Tibial nerve (tissue), 4 donors: ENCODE measurements around the gene TCF12. TPM values are rescaled to one million over a fixed set of nuclear protein-coding genes. Genes with fewer than 3 reads are reported as not detected.

ENCODE experiments used
- DNase-seq, 2 donors: peaks; one replicate each; pipeline ENCODE4 v3.0.0-alpha.2; 2019; ENCODE audit warnings: low spot score in 2 of 2
- H3K27ac ChIP-seq, 4 donors: fragments of 200-600 bp; sonication (generic) in 3 of 4; one replicate each; pipeline ENCODE4 v1.5.1; 2017 to 2019; ENCODE audit warnings: mild to moderate bottlenecking in 1 of 4
- H3K27me3 ChIP-seq, 2 donors: fragments of 200-600 bp; sonication (generic) in 1 of 2; one replicate each; pipeline versions ENCODE4 v1.5.1 to v1.6.0; 2017 to 2019
- H3K36me3 ChIP-seq, 3 donors: fragments of 200-600 bp; sonication (generic); one replicate each; pipeline ENCODE4 v1.5.1; 2018 to 2019
- H3K4me1 ChIP-seq, 4 donors: fragments of 200-600 bp; sonication (generic) in 3 of 4; one replicate each; pipeline ENCODE4 v1.5.1; 2017 to 2019
- H3K4me3 ChIP-seq, 4 donors: fragments of 200-600 bp; sonication (generic) in 3 of 4; one replicate each; pipeline ENCODE4 v1.5.1; 2017 to 2019; ENCODE audit warnings: mild to moderate bottlenecking in 1 of 4, moderate library complexity in 1 of 4
- H3K9me3 ChIP-seq, 4 donors: fragments of 200-600 bp; sonication (generic) in 3 of 4; one replicate each; pipeline ENCODE4 v1.5.1; 2017 to 2019
- CTCF ChIP-seq, 5 experiments: fragments of 200-600 bp in 3 of 5; fragments of 450-650 bp in 2 of 5; sonication (generic) in 3 of 5; IDR thresholded peaks; one replicate each; pipeline ENCODE4 v1.5.1; 2016 to 2019; ENCODE audit warnings: antibody characterized with exemption in 5 of 5, mild to moderate bottlenecking in 3 of 5, moderate library complexity in 2 of 5
- EP300 ChIP-seq, 2 donors: sonication (generic); formaldehyde crosslinking; IDR thresholded peaks; one replicate each; pipeline ENCODE4 v1.6.1; 2017; ENCODE audit warnings: antibody characterized with exemption in 2 of 2, mild to moderate bottlenecking in 1 of 2
- POLR2A ChIP-seq, 2 donors: fragments of 450-650 bp; IDR thresholded peaks; one replicate each; pipeline ENCODE4 v1.6.1; 2017; ENCODE audit warnings: antibody characterized with exemption in 2 of 2, mild to moderate bottlenecking in 2 of 2, moderate library complexity in 2 of 2
- WGBS, 2 donors: methylation state at CpG; one replicate each; pipeline ENCODE4 v1.1.5; 2018; 5-methylcytosine and 5-hydroxymethylcytosine counted together
- total RNA-seq, 4 donors: library from RNA; depleted of rRNA; stranded (reverse); fragments of >200 nt; gene quantifications; one replicate each; pipeline ENCODE4 v1.1.0, GENCODE V29; 2016

Gene TCF12
- total RNA-seq, 4 donors from 2014 or later: 117 to 181 (median 174) TPM

DNA sequence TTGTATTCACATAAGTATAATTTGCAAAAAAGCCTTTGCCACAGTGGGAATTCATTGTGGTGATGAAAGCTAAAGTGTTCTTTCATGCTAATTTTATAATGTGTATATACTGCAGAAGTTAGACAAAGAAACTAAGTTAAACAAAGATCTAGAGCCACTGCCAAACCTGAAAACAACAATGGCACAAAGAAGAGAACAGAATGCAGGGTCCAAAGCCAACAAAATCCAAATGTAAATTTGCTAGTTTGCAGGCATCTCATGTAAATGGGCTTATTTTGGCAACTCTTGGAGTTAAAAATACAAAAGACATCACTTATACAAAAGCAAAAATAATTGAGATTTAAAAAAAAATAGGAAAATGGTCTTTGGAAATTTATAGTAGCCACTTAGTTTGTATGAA, 123.0 kb downstream of the TCF12 start:
- peaks cover 0 to 25% (median 0%) of the 10 kb centered on the region in 4 donors for H3K4me1 ChIP-seq
- no peak for DNase-seq

GRCh38 chr15:57044072-57044702, 125.7 kb downstream of the TCF12 start:
- no peaks in the 10 kb centered on the region for H3K36me3 ChIP-seq
- no peak overlapping the region for H3K27ac ChIP-seq
- 74% methylated on average over 5 of the region's 5 CpGs for WGBS, 2 donors
- no peaks in the 10 kb centered on the region for H3K9me3 ChIP-seq
- H3K27me3 ChIP-seq: no peaks in the 10 kb centered on the region
- TF ChIP-seq POLR2A (IDR thresholded peaks at IDR 0.05) (no peak), CTCF (IDR thresholded peaks at IDR 0.05) (no peak), EP300 (IDR thresholded peaks at IDR 0.05) (no peak)
- peaks cover 0 to 20% (median 0%) of the 10 kb centered on the region in 4 donors for H3K4me1 ChIP-seq
- no peak for DNase-seq
- no peak overlapping the region for H3K4me3 ChIP-seq

More for the DNA sequence above, 123.0 kb downstream of the TCF12 start:
- H3K36me3 ChIP-seq: no peaks in the 10 kb centered on the region
- H3K4me3 ChIP-seq: no peak overlapping the region
- H3K27me3 ChIP-seq: no peaks in the 10 kb centered on the region
- H3K27ac ChIP-seq: no peak overlapping the region
- no peaks in the 10 kb centered on the region for H3K9me3 ChIP-seq
- TF ChIP-seq EP300 (IDR thresholded peaks at IDR 0.05) (no peak), POLR2A (IDR thresholded peaks at IDR 0.05) (no peak), CTCF (IDR thresholded peaks at IDR 0.05) (no peak)

DNA sequence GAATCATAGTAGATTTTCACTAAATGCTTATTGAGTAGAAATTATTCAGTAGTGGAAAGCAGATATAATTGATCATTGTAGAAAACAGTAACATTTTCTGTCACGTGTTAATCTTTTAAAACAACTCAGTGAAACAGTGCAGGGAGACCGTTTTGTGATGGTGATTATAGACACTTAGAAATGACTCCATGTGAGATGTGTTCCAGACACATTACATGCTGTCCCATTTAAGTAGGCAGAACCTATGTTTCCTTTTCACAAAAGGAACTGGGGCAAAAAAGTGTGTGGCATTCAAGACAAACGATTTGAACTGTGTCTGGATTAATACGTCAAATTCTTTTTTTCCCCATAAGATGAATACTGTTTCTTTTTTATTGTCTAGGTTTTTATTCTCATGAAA, 126.5 kb downstream of the TCF12 start:
- Histone ChIP-seq H3K36me3 (no peaks in the 10 kb centered on the region), H3K9me3 (no peaks in the 10 kb centered on the region), H3K4me3 (no peak overlapping the region), H3K27me3 (no peaks in the 10 kb centered on the region), H3K27ac (no peak overlapping the region), H3K4me1 (peaks cover 0 to 27% (median 0%) of the 10 kb centered on the region in 4 donors)
- no peak for DNase-seq
- 55 to 58% methylated on average over 4 of the region's 4 CpGs for WGBS, 2 donors
- no peak for TF ChIP-seq POLR2A (IDR thresholded peaks at IDR 0.05)
- TF ChIP-seq CTCF (IDR thresholded peaks at IDR 0.05): no peak
- no peak for TF ChIP-seq EP300 (IDR thresholded peaks at IDR 0.05)

DNA sequence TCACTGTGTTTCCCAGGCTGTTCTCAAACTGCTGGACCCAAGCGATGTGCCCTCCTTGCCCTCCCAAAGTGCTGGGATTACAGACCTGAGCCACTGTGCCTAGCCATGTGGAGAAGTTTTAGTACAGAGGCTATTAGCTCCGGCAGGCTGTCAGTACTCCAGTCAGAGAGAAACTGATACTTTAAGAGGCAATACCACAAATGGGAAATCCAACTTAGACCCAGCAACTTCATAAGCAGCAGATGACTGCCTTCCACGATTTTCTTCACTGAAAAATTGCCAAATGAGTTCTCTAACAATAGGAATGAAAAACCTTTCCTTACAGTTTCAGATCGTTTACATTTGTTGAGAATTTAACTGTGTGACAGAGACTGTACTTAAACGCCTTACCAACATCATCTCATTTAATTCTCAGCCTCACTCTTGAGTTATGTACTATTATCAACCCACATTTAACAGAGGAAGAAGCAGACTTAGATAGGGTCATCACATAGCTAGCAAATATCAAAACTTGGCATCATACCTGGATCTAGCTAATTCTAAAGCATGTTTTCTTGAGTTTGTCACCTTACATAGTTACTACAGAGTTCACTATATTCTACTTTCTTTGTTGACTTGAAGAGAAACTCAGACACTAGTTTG, 127.4 kb downstream of the TCF12 start:
- Histone ChIP-seq H3K27me3 (no peaks in the 10 kb centered on the region), H3K9me3 (no peaks in the 10 kb centered on the region), H3K36me3 (no peaks in the 10 kb centered on the region), H3K27ac (no peak overlapping the region), H3K4me3 (no peak overlapping the region), H3K4me1 (peaks cover 0 to 22% (median 0%) of the 10 kb centered on the region in 4 donors)
- 86 to 88% methylated on average over 5 of the region's 5 CpGs for WGBS, 2 donors
- DNase-seq: no peak
- no peak for TF ChIP-seq POLR2A (IDR thresholded peaks at IDR 0.05)

GRCh38 chr15:57048930-57049549, 130.6 kb downstream of the TCF12 start:
- no peak overlapping the region for H3K27ac ChIP-seq
- WGBS, 2 donors: 82 to 85% methylated on average over 6 of the region's 6 CpGs
- DNase-seq: no peak

More at GRCh38 chr15:57048930-57049549, 130.6 kb downstream of the TCF12 start:
- H3K9me3 ChIP-seq: no peaks in the 10 kb centered on the region
- peaks cover 0 to 20% (median under 1%) of the 10 kb centered on the region in 4 donors for H3K4me1 ChIP-seq
- no peak overlapping the region for H3K4me3 ChIP-seq
- no peaks in the 10 kb centered on the region for H3K36me3 ChIP-seq
- TF ChIP-seq CTCF (IDR thresholded peaks at IDR 0.05) (no peak), EP300 (IDR thresholded peaks at IDR 0.05) (no peak), POLR2A (IDR thresholded peaks at IDR 0.05) (no peak)
- no peaks in the 10 kb centered on the region for H3K27me3 ChIP-seq
